ENCODE results near the gene C16orf90.

Gene C16orf90, protein sequence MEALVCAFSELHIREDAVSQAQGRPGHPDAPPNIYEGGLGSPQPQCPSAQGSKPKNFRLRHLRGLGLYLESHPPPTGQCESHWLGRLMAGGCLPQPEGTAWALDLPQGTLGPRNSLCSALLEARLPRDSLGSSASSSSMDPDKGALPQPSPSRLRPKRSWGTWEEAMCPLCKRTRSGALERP

DNA sequence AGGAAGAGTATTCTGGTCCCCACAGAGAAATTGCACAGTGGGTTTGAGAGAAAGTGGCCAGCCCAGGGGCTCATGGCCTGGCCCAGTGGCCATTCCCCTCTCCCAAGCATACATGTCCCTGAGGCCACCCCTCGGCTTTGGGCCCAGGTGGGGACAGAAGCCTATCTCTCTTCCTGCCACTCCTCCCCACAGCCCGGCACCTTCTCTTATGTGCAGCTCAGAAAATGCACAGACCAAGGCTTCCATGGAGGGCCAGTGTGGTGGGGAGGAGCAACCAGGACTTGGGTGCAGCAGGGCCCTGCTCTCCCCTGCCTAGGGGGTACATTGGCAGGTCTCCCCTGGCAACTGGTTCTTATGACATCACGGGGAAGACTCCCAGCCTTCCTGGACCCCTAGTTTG lies at the start of gene C16orf90:
C16orf90 (minus strand) TSS at position 314 of the 400 bp plus-strand sequence; CDS start at position 246, 68 bp downstream.
- no peak for DNase-seq (ENCODE audit: low read depth)

DNA sequence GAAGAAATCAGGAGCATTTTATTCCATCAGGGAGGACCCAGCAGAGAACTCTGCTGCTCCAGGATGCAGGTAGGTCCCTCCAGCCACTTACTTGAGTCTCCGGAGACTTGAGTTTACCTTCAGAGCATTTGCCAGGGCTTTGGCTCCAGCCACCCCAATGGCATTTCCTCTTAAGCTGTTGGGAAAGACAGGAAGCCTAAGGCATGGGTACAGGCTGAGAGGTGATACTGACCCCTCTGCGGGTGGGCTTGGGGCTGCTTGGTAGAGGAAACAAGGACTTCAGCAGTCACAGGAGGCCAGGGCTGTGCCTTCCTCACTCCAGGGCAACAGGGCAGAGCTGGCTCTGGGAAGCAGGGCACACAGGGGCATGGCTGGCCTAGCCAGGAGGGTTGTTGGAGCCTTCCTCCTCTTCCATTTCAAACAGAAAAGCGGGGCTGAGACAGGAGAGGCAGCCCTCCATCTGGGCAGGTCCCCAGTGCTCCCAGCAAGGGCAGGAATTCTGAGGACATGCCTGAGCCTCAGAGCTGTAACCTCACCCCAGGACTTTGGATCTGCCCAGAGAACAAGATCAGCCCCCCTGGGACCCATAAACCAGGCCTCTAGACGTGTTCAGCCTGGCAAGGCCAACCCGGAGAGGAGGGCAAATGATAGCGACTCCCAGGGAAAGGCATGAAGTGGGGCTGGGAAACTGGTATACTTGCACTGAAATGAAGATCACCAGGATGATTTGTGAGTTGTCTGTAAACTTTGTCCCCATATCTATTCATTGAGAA lies 47.5 kb upstream of the C16orf90 start:
- no peak for DNase-seq (ENCODE audit: low read depth)

DNA sequence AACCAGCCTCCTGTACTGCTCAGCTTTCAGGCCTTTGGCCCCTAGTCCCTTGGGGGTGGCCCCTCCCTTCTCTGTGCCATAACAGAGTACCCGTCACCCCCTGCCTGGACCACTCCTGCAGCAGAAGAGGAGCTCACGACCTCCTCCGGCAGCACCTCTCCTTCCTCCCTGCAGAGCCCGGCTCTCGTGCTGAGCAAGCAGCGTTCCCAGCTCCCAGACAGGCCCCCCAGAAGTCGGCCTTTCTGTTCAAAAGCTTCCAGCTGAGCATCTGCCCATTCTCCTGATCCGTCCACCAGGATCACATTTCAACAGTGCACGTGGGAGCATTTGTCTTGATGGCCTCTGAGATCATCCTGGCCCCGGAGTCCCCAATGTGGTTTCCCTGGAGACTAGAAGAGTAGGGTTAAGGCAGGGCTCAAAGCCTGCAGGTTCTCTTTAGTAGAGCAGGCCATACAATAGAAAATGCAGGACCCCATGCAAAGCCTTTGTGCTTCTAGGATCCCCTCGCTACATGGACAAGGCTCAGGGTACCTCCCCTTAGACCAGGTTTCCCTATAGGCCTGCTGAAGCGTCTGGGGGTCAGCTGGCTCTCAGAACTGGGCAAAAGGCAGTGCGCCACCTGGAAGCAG lies 46.4 kb upstream of the C16orf90 start:
- DNase-seq (ENCODE audit: low read depth) = no peak

DNA sequence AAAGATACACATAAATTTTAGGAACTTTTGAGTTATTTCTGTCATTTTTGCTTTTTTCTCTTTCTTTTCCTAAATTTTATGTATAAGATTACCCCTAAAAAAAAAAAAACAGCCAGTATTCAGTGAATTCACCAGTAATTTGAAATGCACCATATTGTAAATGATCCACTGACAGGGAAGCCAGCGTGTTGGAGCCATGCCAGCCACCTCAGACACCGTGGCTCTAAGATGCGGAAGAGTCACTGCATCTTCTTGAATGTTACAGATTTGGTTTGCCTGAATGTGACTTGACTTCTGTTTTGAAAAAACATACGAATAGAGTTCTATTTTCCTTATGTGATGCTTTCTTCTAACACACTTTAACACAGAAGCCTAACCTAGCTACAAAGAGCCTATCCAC lies 42.9 kb upstream of the C16orf90 start:
- DNase-seq (ENCODE audit: low read depth) = no peak

DNA sequence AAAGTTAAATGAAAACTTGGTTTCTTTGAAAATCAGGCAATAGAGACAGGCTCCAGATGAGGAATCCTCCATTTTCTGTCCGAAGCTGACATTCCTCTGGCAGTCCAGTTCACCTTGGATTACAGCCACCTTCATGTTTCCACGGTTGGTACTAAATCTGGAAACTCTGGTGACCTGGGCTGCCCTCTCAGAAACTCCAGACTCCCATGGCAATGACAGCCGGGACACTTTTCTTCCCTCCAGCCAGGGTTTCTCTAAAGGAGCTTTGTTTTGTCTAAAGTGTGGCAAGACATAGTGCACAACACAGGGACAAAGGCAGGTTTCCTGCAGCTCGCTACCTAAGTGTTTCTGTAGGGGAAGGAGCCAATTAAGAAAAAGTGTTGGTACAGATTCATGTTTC lies 41.6 kb upstream of the C16orf90 start:
- peak; percentile 9 for DNase-seq (ENCODE audit: low read depth)

DNA sequence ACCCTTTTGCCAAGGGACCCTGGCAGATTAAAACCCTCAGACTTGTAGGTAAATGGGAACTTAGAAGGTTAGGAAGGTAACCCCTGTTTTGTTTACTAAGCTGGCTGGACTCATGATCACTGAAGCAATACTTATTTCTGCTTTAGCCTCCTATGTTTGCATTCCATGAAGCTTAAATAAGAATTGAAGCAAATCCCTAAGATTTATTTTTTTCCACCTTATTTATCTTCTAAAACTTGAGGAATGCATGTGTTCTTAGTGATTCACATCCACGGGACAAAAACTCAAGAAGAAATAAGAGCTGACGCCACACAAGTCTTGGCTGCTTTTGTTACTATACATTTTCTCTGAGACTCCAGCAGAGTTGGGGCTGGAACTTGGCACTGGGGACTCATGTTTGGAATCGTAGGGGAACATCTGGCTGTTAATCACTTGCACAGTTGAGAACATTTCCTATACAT lies 41.0 kb upstream of the C16orf90 start:
- peak; percentile 86 for DNase-seq (ENCODE audit: low read depth)

DNA sequence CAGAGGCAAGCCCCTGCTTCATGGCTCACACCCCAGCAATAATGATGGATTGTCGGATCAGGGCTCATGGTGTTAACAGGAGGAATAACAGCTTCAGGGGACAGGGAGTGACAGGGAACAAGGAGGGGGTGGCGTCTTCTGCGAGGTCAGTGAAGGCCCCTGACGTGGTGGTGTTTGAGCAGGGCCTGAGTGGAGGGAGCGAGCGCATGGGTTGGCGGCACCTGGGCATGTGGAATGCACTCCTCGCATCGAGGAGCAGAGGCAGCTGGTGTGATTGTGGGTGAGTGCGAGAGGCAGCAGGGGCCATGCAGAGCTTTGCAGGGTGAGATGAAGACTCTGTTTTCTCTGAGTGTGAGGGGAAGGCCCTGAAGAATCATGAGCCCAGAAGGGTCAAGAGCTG lies 38.8 kb upstream of the C16orf90 start:
- no peak for DNase-seq (ENCODE audit: low read depth)

DNA sequence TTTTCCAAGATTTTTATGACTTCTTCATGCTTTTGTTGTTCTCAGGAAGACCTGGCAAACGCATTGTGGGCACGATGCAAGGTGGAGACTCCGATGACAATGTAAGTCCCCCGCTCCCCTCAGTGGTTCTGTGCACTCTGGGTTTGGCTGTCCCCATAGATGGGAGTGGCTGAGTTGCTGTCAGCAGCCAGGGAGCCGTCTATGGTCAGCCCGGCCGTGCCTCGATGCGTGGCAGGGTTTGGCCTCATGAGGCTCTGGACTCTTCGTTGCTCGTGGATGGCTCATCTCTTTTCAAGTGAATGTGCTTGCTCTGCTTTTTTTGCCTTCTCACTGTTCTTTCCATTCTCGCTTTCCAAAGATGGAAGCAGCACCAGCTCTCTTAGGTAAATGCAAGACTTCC lies 37.5 kb upstream of the C16orf90 start:
- no peak for DNase-seq (ENCODE audit: low read depth)

DNA sequence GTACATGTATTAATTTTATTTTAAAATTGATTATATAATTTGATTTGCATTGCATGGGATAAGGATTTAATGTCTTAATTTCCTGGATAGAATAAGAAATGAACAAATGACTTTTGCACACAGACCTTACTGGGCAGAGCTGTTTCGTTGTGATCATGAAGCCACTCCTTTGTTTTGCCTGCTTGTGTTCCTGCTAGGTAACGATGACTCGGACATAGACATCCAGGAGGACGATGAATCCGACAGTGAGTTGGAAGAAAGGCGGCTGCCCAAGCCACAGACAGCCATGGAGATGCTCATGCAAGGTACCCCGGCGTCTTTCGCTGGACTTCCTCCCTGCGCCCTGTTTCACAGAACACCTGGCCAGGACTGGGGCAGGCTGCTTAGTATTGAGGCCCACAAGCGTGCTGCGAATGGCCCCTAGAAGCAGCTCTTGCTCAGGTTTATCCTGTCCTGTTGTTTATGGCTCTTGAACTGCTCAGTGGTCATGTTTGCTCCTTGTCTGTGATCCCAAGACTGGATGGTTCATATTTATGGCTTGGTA lies 35.2 kb upstream of the C16orf90 start:
- no peak for DNase-seq (ENCODE audit: low read depth)

DNA sequence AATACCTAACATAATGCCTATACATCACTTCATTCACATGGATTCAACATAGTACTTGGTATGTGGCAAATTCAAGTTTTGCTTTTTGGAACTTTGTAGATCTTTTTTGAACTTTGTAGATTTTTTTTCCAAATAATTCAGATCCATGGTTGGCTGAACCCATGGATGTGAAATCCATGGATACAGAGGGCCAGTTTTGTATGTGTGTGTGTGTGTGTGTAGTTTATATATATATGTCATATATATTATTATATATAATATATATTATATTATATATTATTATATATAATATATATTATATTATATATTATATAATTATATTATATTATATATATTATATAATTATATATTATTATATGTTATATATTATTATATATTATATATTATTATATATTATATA lies 33.9 kb upstream of the C16orf90 start:
- DNase-seq (ENCODE audit: low read depth) = no peak

DNA sequence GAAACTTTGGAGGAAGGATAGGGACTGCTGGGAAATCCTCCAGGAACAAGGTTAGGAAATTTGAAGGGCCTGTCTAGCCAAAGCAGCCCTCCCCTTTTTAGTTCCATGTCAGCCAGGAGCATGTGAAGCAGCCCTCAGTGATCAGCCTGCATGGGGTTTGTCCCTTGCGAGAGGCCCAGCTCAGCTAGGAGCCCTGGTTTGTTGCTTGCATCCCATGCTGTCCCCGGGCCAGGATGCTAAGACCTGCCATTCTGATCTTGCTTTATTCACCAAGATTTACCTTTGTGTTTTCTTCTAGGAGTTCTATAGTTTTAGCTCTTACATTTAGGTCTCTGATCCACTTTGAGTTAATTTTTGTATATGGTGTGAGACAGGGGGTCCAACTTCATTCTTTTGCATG lies 33.1 kb upstream of the C16orf90 start:
- no peak for DNase-seq (ENCODE audit: low read depth)

DNA sequence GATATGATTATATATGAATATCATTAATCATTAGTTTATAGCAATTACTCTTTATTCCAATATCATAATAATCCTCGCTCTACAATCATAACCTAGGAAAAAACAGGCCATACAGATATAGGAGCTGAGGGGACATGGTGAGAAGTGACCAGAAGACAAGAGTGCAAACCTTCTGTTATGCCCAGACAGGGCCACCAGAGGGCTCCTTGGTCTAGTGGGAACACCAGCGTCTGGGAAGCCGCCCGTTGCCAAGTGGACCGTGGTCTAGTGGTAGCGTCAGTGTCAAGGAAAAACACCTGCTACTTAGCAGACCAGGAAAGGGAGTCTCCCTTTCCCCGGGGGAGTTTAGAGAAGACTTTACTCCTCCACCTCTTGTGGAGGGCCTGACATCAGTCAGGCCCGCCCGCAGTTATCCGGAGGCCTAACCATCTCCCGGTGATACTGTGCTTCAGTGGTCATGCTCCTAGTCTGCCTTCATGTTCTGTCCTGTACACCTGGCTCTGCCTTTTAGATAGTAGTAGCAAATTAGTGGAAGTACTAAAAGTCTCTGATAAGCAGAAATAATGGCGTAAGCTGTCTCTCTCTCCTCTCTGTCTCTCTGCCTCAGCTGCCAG lies 32.0 kb upstream of the C16orf90 start:
- peak; percentile 50 for DNase-seq (ENCODE audit: low read depth)

DNA sequence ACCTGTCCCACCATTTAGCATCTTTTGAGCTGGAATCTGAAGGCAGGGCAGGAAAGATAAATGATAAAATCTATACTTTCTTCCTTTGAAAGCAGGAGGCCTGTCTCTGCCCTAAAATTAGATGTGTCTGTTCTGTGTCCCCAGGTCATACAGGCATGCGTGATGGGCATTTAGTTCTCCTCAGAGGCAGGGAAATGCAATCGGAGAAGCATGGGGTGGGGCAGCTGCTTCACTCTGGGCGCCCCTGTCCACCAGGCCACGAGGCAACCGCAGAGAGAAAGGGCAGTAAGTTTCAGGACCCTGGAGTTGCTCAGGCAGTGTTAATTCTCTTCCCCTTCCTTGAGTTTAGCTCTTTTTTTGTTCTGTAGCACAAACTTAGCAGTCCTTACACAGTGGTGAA lies 30.7 kb upstream of the C16orf90 start:
- no peak for DNase-seq (ENCODE audit: low read depth)

DNA sequence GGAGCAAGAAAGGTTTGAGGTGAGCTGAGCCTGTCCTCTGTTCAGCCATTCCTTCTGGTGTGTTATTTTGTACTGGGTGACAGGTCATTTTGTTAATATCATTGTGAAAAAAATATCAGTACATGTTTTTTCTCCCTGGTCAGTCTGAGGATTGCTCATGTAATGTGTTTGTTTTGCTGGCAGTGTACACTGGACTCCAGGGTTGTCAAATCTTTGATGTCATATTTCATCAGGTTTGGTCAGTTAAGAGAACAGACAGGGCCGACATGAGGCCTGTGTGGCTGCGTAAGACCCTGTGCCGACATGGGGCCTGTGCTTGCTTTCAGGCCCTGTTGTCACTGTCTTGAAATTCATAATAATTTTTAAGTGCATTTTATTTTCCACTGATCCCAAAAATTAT lies 28.0 kb upstream of the C16orf90 start:
- DNase-seq (ENCODE audit: low read depth) = no peak

DNA sequence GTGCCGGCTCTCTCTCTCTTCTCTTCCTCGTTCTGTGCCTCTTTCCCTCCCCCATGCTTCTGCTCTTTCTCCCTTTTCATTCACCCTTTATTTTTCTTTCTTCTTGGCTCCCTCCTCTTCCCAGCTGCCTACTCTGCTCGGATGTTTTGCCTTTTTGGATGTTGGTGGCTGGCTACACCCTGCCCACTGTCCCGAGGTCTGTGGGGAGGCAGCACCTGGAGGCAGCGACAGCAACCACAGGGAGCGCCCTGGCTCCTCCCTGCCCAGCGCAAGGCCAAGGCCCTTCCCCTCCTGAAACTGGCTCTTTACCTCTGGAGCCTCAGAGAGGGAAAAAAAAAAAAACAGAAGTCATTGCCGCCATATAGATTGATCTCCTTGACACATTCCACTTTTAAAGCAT lies 25.6 kb upstream of the C16orf90 start:
- DNase-seq (ENCODE audit: low read depth) = no peak

DNA sequence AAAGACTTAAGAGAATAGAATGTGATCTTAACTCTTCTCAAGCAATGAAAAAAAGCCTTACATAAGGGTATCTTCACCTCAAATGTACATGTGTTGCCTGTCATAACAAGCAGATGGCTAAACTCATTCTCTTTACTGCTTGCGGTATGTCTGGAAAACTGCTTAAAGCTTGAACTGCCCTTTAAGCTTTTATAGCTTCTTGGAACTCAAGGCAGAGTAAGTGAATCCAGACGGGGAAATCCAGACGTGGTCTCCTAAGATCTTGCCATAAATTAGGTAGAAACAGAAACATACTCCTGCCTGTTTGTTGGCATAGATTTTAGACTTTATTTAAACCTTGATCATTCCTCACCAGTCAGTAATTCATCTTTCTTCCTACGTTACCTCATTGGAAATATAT lies 25.1 kb upstream of the C16orf90 start:
- DNase-seq (ENCODE audit: low read depth) = peak; percentile 47

DNA sequence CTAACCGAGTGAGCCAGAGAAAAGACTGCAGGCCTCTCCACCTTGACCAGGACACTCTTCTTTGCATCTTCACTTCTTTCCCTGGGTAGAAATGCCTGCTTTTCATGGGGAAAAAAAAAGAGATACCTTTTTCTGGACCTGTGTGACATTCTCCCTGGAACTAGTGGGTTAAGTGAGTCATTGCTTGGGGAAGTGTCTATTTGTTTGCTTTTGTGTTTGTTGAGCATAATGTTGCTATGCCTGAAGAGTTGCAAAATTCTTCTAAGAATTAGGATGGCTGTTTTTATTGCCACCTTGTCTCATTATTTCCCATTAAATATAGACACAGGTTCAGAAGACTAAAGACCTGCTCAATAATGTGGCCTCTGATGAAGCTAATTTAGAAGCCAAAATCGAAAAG lies 24.3 kb upstream of the C16orf90 start:
- no peak for DNase-seq (ENCODE audit: low read depth)

DNA sequence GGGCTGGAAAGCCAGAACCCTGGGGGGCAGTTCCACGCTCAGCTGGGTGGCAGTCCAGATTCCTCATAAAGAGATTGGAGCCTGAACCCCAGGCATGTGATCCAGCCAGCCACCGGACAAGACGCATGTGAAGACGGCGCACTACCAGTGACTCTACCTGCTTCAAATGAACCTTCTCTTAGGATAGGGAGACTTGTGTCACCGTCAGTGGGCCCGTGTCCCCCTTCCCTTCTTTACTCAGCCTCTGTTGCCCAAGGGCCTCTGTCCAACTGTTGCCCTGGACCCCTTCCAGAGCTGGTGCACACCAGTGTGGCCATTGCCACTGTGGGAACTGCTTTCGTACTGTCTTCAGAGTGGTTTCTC lies 23.7 kb upstream of the C16orf90 start:
- no peak for DNase-seq (ENCODE audit: low read depth)

DNA sequence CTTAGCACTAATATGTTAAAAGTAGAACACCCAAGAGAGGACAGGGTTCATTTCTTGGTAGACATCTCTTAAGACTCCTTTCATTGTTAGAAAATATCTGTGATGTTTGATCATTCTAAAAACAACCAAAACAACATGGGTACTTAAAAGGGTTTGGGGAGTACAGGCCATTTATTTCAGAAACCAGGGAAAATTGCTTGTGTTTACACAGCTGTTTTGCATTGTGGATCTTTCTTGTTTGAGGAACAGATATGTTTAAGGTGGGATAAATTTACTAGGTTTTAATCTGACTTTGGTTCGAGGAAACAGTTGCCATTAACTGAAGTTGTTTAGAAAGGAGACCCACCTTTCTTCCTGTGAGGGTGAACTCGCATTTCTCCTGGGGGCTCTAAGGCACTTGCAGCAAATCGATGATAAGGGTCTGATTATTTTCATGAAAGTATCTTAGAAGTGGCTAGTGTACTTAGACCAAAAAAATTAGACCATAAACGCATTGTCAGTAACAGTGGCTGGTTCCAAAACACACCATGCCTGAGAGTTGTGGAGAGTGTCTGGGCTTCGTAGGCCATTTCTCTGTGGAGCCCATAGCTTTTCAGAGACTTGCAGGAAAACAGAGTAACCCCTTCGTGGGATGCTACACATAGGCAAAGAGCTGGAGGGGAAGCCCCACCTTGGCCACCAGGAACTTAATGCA lies 23.1 kb upstream of the C16orf90 start:
- no peak for DNase-seq (ENCODE audit: low read depth)

DNA sequence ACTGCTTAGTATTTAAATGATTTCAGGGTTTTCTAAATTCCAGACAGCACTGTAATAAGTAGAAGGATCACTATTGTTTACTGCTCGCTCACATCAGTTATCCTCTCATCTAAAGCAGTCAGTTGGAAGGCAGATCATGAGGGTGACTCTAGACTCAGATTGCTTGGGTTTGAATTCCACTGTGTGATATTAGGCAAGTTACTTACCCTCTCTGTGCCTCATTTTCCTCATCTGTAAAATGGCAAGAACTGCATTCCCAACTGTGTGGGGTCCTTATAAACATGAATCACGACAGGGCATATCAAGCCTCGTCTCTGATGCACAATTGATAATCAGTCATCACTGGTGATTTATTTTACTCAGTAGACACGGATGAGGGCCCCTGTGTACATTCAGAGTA lies 20.6 kb upstream of the C16orf90 start:
- no peak for DNase-seq (ENCODE audit: low read depth)

DNA sequence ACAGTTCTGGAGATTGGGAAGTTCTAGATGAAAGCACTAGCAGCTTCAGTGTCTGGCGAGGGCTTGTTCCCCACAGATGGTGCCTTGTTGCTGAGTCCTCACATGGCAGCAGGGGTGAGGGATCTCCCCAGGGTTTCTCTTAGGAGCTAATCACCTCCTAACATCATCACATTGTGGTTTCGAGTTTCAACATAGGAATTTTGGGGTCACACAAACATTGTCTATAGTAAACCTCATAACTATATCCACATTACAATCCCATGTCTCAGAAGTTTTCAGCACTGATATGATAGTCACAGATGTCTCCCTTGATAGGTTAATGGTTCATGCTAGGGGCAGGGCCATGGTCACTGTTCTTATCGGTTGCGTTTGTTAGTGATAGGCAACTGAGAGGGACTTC lies 19.3 kb upstream of the C16orf90 start:
- peak; percentile 23 for DNase-seq (ENCODE audit: low read depth)

All from fibroblast of the conjunctiva (primary cell).